Measurements from ENCODE around the gene TMSB10.

The TMSB10 gene

GRCh38 chr2:84938194-84938879, 32.9 kb downstream of the TMSB10 start:
- Histone ChIP-seq H3K36me3 (ENCODE audit: control insufficient read depth, insufficient read depth, low read length) (no peaks in the 10 kb centered on the region), H3K4me3 (replicated peaks; ENCODE audit: low read depth, low read length) (no peak overlapping the region), H3K27me3 (replicated peaks; ENCODE audit: control insufficient read depth, insufficient read depth, low read length) (no peaks in the 10 kb centered on the region)
- TF ChIP-seq CTCF (IDR thresholded peaks at IDR 0.05; ENCODE audit: insufficient read depth, low read length, poor library complexity, severe bottlenecking): no peak
- peak; percentile 79 for DNase-seq (ENCODE audit: extremely low read depth, insufficient read length)

GRCh38 chr2:84939426-84940087, 34.1 kb downstream of the TMSB10 start:
- H3K27me3 ChIP-seq (replicated peaks; ENCODE audit: control insufficient read depth, insufficient read depth, low read length): no peaks in the 10 kb centered on the region
- H3K4me3 ChIP-seq (replicated peaks; ENCODE audit: low read depth, low read length): peak overlapping the region; percentile 49
- H3K36me3 ChIP-seq (ENCODE audit: control insufficient read depth, insufficient read depth, low read length): no peaks in the 10 kb centered on the region
- no peak for TF ChIP-seq CTCF (IDR thresholded peaks at IDR 0.05; ENCODE audit: insufficient read depth, low read length, poor library complexity, severe bottlenecking)
- DNase-seq (ENCODE audit: extremely low read depth, insufficient read length): peak; percentile 89

DNA sequence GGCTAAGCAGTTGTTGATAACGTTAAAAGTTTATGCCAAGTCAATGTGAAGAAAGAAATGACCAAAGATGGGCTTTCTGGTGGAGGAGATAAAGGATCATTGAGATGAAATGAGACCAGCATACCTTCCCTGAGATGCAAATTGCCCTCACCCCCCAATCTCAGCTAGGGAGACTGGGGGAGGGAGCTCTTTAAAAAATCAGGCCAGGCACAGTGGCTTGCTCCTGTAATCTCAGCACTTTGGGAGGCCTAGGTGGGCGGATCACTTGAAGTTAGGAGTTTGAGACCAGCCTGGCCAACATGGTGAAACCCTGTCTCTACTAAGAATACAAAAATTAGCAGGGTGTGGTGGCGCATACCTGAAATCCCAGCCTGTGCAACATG, 34.6 kb downstream of the TMSB10 start:
- DNase-seq (ENCODE audit: extremely low read depth, insufficient read length): no peak
- H3K4me3 ChIP-seq (replicated peaks; ENCODE audit: low read depth, low read length): peak overlapping the region; percentile 23; the same call in 1 of the 2 replicates

DNA sequence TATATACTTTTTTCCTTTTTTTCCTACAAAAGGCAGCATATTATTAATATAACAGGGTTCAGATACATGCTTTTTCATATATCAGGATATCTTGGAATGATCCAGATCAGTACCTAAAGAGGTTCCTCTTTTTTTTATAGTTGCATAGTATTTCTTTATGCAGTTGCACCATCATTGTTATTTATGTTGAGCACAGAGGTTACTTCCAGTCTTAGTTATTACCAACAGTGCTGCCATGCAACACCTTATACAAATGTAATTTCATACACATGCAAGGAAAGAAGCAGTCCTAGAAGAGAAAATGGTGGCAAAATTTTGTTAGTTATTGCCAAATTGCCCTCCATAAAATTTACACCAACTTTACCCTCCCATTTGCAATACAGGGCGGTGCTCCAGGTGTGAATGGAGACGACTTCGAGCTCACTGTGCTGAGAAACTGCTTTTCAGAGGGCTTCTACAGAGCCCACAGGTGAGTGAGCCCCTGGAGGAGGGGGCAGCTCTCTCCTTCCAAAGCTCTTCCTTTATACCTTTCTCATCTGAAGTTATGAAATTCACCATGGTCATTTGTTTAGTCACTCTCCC, 35.5 kb downstream of the TMSB10 start:
- Histone ChIP-seq H3K4me3 (replicated peaks; ENCODE audit: low read depth, low read length) (no peak overlapping the region), H3K36me3 (ENCODE audit: control insufficient read depth, insufficient read depth, low read length) (no peaks in the 10 kb centered on the region), H3K27me3 (replicated peaks; ENCODE audit: control insufficient read depth, insufficient read depth, low read length) (no peaks in the 10 kb centered on the region)
- DNase-seq (ENCODE audit: extremely low read depth, insufficient read length): no peak
- TF ChIP-seq CTCF (IDR thresholded peaks at IDR 0.05; ENCODE audit: insufficient read depth, low read length, poor library complexity, severe bottlenecking): no peak

More for the DNA sequence above, 34.6 kb downstream of the TMSB10 start:
- H3K27me3 ChIP-seq (replicated peaks; ENCODE audit: control insufficient read depth, insufficient read depth, low read length): no peaks in the 10 kb centered on the region
- H3K36me3 ChIP-seq (ENCODE audit: control insufficient read depth, insufficient read depth, low read length): no peaks in the 10 kb centered on the region
- no peak for TF ChIP-seq CTCF (IDR thresholded peaks at IDR 0.05; ENCODE audit: insufficient read depth, low read length, poor library complexity, severe bottlenecking)

DNA sequence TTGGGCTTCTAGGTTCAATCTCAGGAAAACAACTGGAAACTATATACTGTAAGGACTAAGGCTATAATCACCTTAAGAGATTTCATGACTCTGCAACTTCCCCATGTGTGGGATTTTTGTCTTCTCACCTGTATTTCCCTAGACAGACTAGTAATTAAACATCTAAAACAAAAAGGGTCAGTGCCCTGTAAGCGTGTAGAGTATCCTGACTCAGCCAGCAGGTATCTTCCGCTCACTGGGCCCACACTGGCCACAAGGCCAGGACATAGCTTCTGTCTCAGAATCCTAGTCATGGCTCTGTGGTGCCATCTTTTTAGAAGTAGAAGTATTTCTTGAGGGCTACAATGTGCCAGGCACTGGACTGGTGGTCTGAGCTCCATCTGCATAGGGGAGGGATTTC, 36.7 kb downstream of the TMSB10 start:
- DNase-seq (ENCODE audit: extremely low read depth, insufficient read length): no peak
- no peak for TF ChIP-seq CTCF (IDR thresholded peaks at IDR 0.05; ENCODE audit: insufficient read depth, low read length, poor library complexity, severe bottlenecking)
- H3K36me3 ChIP-seq (ENCODE audit: control insufficient read depth, insufficient read depth, low read length): no peaks in the 10 kb centered on the region
- H3K4me3 ChIP-seq (replicated peaks; ENCODE audit: low read depth, low read length): no peak overlapping the region
- no peaks in the 10 kb centered on the region for H3K27me3 ChIP-seq (replicated peaks; ENCODE audit: control insufficient read depth, insufficient read depth, low read length)

Data from GM06990 (cell line).